GM18498 (cell line): Measurements from ENCODE around the gene CHEK1.
"Not testable (repeated sequence)": the region's sequence is repeated elsewhere in the genome, so short reads cannot be mapped to it uniquely, and the experiment has no call there.

Source experiments
- ATAC-seq: cut with Tn5 transposase; IDR thresholded peaks from one replicate; pipeline ENCODE4 v1.9.1; 2021; ENCODE audit warnings: mild to moderate bottlenecking, moderate library complexity; ENCODE audit not compliant: unreplicated experiment

Gene CHEK1

GRCh38 chr11:125624756-125625213, at the start of gene CHEK1:
Gene CHEK1 (plus strand): TSS chr11:125625163. CDS start chr11:125626769, 1,606 bp downstream.
- ATAC-seq, result no peak

DNA sequence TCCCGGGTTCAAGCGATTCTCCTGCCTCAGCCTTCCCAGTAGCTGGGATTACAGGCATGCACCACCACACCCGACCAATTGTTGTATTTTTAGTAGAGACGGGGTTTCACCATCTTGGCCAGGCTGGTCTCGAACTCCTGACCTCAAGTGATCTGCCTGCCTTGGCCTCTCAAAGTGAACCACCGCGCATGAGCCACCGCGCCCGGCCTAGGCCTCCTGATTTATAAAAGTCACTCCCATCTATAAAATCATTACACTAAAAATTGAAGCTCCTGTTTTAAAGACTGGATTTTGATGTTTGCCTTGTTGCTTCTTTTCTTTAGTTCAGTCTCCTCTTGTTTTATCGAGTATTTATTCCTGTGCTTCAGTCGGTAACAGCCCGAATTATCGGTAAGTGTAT, 47.8 kb upstream of the CHEK1 start:
- not testable (repeated sequence) for ATAC-seq

DNA sequence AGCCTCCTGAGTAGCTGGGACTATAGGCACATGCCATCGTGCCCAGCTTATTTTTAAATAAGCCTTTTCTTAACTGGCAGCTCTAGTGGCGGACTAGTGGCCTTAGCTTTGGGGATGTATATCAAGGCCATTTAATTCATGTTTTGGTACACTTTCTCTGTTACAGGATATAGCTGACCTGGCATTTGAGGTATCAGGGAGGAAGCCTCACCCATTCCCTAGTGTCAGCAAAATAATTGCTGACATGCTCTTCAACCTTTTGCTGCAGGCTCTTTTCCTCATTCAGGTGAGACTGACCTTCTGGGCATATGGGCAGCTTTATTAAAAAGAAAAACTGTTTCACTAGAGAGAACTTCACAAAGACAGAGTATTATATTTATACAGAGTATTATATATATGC, 46.2 kb upstream of the CHEK1 start:
- ATAC-seq, result no peak

- ATAC-seq, result no peak
Measured at GRCh38 chr11:125579811-125580210, 45.2 kb upstream of the CHEK1 start.

DNA sequence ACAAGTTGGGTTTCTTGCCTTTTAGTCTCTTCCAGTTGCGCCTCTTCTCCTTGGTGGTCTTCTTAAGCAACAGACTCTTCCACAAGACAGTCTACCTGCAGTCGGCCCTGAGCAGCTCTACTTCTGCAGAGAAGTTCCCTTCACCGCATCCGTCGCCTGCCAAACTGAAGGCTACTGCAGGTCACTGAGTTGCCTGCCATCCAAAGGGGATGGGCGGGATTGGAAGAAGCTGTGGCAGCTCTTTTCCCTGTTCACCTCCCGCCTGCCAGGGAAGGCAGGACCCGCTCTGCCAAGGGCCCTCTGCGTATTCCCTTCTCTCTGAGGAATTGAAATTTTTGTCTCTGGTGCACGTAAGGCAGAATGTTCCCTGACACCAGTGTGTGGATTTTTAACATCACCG, 41.5 kb upstream of the CHEK1 start:
- no peak for ATAC-seq

- no peak for ATAC-seq
Measured at GRCh38 chr11:125585487-125585886, 39.5 kb upstream of the CHEK1 start.

DNA sequence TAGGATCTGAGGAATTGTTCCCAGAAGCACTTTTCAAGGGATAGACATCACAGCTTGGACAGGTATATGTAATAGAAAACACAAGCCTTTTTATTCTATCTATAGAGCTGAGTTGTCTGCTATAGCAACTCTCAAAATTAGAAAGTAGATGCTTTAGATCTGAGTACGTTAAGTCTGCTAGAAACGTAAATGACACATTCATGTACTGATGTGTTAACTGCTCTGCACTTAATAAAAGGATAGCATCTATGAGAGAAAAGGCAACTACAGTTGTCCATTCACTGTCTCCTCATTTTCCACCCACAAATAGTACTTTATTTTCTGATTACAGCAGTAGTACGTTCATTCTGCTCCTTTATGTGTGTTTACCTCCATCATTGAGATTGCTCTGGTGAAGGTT, 38.3 kb upstream of the CHEK1 start:
- ATAC-seq, result no peak

DNA sequence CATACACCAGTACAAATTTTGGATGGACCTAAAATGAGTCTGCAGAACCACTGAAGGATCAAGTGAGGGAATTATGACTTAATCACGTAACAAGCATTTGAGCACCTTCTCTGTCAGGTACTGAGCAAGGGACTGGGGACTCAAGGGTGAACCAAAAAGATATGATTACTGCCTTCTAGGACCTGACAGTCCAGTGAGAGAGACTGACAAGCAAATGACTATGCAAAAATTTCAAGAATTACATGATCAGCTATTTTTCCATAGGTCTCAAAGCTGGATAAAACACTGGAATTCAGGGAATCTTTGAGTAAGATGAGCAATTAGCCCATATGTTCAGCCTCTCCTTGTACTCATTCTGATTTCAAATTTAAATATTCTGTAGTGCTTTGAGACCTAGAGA, 37.5 kb upstream of the CHEK1 start:
- ATAC-seq, result no peak

- no peak for ATAC-seq
Measured at GRCh38 chr11:125588505-125588904, 36.5 kb upstream of the CHEK1 start.

- ATAC-seq, result peak; percentile 27
Measured at GRCh38 chr11:125591649-125592304, 33.2 kb upstream of the CHEK1 start.

DNA sequence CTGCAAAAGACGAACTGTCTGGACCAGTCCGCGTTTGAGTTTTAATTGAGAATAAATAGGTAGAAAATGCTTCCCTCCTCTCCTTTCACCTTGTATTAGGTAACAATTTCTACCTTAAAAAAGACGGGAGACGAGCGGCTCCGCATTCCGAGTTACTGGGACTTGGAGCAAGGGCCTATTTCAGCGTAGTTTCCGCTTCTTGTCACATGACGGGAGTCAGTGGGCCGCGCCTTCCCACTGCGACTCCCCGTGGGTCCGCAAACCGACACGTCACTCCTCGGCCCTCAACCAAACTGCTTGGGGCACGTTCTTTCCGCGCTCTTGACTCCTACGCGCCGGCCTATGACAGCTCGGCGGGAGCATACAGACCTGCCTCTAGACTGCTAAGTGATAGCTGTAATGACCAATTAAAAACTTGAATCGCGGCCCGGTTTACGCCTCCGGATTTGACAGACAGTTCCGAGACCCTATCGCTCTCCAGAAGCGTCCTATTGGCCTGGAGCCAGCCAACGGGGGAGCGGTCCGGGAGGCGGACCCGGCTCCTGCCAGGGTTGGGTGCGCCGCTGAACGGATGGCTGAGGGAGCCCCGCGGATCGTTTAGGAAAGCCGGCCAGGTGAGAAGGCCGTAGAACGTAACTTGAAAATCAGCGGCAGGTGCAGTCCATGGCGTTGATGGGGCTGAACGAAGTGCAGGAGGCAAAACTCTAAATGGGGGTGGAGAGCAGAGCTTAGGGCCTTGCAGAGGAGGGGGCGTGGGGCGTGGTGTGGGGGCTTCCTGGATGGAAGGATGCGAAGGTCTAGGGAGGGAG, 32.5 kb upstream of the CHEK1 start, which contains the start of gene STT3A:
TSS of gene STT3A (plus strand) at position 548 of the 809 bp plus-strand sequence. CDS start 3,064 bp downstream, outside the sequence.
- ATAC-seq, result peak; percentile 96

GRCh38 chr11:125593114-125593820, 31.7 kb upstream of the CHEK1 start:
- peak; percentile 0 for ATAC-seq

DNA sequence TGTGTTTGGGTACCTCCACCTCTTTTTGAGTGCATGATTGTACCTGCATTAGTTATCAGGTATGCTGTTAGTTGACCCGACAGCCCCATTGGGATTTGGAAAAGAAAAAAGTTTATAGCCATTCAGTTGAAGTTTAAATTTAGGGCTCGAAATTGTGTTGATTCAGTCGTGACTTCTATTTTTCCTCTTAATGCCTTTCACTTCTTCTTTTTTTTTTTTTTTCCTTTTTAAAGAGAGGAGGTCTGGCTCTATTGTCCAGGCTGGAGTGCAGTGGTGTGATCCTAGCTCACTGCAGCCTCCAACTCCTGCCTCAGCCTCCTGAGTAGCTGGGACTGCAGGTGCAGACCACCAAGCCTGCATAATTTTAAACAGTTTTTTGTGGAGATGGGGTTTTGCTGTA, 30.0 kb upstream of the CHEK1 start:
- ATAC-seq, result no peak

DNA sequence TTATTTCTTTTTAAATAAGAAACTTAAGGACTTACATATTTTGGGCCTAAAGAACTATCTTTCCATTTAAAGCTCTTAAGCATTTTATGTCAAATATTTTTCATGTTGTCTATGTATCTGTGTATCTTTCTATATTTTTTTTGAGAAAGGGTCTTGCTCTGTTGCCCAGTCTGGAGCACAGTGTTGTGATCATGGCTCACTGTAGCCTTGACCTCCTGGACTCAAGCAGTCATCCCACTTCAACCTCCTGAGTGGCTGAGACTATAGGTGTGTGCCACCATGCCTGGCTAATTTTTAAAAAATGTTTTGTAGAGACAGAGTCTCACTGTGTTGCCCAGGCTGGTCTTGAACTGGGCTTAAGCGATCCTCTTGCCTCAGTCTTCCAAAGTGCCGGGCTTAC, 24.3 kb upstream of the CHEK1 start:
- ATAC-seq, result no peak

DNA sequence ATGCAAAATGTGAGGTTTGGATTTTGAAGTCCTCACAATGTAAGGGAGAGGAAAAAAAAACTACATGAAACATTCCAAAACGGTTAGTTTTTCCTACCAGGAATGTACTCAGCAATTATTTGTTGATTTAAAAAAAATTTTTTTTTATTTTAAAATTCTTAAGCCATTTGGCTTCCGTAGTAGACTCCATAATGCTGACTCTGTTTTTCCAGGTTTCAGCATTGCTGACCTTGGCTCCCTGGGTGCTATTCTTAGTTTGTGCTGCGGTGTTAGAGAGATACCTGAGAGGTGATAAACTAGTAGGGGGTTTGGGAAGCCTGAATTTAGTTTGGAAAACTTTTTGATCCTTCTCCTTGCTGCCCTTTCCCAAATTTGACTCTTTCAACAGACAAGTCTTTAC, 21.8 kb upstream of the CHEK1 start:
- no peak for ATAC-seq

GRCh38 chr11:125605417-125605816, 19.5 kb upstream of the CHEK1 start:
- no peak for ATAC-seq

- no peak for ATAC-seq
Measured at GRCh38 chr11:125609545-125609944, 15.4 kb upstream of the CHEK1 start.

- no peak for ATAC-seq
Measured at GRCh38 chr11:125618383-125618782, 6.6 kb upstream of the CHEK1 start.

- ATAC-seq, result no peak
Measured at GRCh38 chr11:125621995-125622394, 3.0 kb upstream of the CHEK1 start.

GRCh38 chr11:125623064-125623463, 1.9 kb upstream of the CHEK1 start:
- no peak for ATAC-seq

- peak; percentile 36 for ATAC-seq
Measured at GRCh38 chr11:125625225-125625629, 264 bp downstream of the CHEK1 start.
